Nephron progenitor cell (in vitro differentiated cells): ENCODE results near the gene STEAP2.

Source experiments
- DNase-seq: peaks from one replicate; pipeline ENCODE4 v3.0.0; 2021
- H3K27ac Mint-ChIP-seq: 2 replicates; pipeline ENCODE4 v1.8.0; 2021; ENCODE audit warnings: mild to moderate bottlenecking, moderate library complexity, mixed read lengths
- H3K27me3 Mint-ChIP-seq: 2 replicates; pipeline ENCODE4 v1.8.0; 2021; ENCODE audit warnings: mild to moderate bottlenecking, low read depth, mixed read lengths; ENCODE audit not compliant: poor library complexity
- H3K36me3 Mint-ChIP-seq: 2 replicates; pipeline ENCODE4 v1.8.0; 2021; ENCODE audit warnings: low read depth, mixed read lengths
- H3K4me1 Mint-ChIP-seq: 2 replicates; pipeline ENCODE4 v1.8.0; 2021; ENCODE audit warnings: mixed read lengths
- H3K4me3 Mint-ChIP-seq: 2 replicates; pipeline ENCODE4 v1.8.0; 2021; ENCODE audit warnings: mild to moderate bottlenecking, moderate library complexity, mixed read lengths
- H3K9me3 Mint-ChIP-seq: 2 replicates; pipeline ENCODE4 v1.8.0; 2021; ENCODE audit warnings: mild to moderate bottlenecking, moderate library complexity, mixed read lengths
- CTCF ChIP-seq: fragments of 200-600 bp; sonication (generic); IDR thresholded peaks from 2 replicates; pipeline ENCODE4 v1.5.0; 2021; ENCODE audit warnings: antibody characterized with exemption

STEAP2 gene

GRCh38 chr7:90231304-90231703 is 19.8 kb downstream of the STEAP2 start:
- H3K9me3 Mint-ChIP-seq: no peaks in the 10 kb centered on the region
- no peaks in the 10 kb centered on the region for H3K36me3 Mint-ChIP-seq
- no peaks in the 10 kb centered on the region for H3K27me3 Mint-ChIP-seq
- no peaks in the 10 kb centered on the region for H3K4me1 Mint-ChIP-seq
- no peak for TF ChIP-seq CTCF
- DNase-seq: no peak
- H3K4me3 Mint-ChIP-seq: no peak overlapping the region
- H3K27ac Mint-ChIP-seq: no peak overlapping the region

DNA sequence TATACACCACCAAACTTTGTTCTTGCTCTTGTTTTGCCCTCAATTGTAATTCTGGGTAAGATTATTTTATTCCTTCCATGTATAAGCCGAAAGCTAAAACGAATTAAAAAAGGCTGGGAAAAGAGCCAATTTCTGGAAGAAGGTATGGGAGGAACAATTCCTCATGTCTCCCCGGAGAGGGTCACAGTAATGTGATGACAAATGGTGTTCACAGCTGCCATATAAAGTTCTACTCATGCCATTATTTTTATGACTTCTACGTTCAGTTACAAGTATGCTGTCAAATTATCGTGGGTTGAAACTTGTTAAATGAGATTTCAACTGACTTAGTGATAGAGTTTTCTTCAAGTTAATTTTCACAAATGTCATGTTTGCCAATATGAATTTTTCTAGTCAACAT is 20.9 kb downstream of the STEAP2 start:
- no peaks in the 10 kb centered on the region for H3K27me3 Mint-ChIP-seq
- DNase-seq: no peak
- no peaks in the 10 kb centered on the region for H3K4me1 Mint-ChIP-seq
- H3K4me3 Mint-ChIP-seq: no peak overlapping the region
- H3K9me3 Mint-ChIP-seq: no peaks in the 10 kb centered on the region
- no peak for TF ChIP-seq CTCF
- H3K27ac Mint-ChIP-seq: no peak overlapping the region
- H3K36me3 Mint-ChIP-seq: no peaks in the 10 kb centered on the region

DNA sequence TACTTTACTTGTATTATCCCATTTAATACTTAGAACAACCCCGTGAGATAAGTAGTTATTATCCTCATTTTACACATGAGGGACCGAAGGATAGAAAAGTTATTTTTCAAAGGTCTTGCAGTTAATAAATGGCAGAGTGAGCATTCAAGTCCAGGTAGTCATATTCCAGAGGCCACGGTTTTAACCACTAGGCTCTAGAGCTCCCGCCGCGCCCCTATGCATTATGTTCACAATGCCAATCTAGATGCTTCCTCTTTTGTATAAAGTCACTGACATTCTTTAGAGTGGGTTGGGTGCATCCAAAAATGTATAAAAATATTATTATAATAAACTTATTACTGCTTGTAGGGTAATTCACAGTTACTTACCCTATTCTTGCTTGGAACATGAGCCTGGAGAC is 22.0 kb downstream of the STEAP2 start:
- no peak for TF ChIP-seq CTCF
- H3K27me3 Mint-ChIP-seq: no peaks in the 10 kb centered on the region

DNA sequence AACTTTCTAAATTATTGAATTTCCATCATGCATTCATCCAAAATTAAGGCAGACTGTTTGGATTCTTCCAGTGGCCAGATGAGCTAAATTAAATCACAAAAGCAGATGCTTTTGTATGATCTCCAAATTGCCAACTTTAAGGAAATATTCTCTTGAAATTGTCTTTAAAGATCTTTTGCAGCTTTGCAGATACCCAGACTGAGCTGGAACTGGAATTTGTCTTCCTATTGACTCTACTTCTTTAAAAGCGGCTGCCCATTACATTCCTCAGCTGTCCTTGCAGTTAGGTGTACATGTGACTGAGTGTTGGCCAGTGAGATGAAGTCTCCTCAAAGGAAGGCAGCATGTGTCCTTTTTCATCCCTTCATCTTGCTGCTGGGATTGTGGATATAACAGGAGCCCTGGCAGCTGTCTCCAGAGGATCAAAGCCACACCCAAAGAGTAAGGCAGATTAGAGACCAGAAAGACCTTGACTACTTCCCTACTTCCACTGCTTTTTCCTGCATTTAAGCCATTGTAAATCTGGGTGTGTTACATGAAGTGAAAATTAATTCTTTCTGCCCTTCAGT is 25.3 kb downstream of the STEAP2 start:
- no peak overlapping the region for H3K27ac Mint-ChIP-seq
- TF ChIP-seq CTCF: no peak
- no peaks in the 10 kb centered on the region for H3K27me3 Mint-ChIP-seq
- no peaks in the 10 kb centered on the region for H3K9me3 Mint-ChIP-seq
- H3K36me3 Mint-ChIP-seq: no peaks in the 10 kb centered on the region
- DNase-seq: no peak
- H3K4me3 Mint-ChIP-seq: no peak overlapping the region
- no peaks in the 10 kb centered on the region for H3K4me1 Mint-ChIP-seq

More for the DNA sequence above, 22.0 kb downstream of the STEAP2 start:
- Mint-ChIP-seq H3K27ac (no peak overlapping the region), H3K4me1 (no peaks in the 10 kb centered on the region), H3K9me3 (no peaks in the 10 kb centered on the region), H3K36me3 (no peaks in the 10 kb centered on the region), H3K4me3 (no peak overlapping the region)
- no peak for DNase-seq

GRCh38 chr7:90238022-90238421 is 26.5 kb downstream of the STEAP2 start:
- no peak overlapping the region for H3K27ac Mint-ChIP-seq
- DNase-seq: no peak
- TF ChIP-seq CTCF: no peak
- no peaks in the 10 kb centered on the region for H3K9me3 Mint-ChIP-seq
- H3K27me3 Mint-ChIP-seq: no peaks in the 10 kb centered on the region
- no peak overlapping the region for H3K4me3 Mint-ChIP-seq
- peaks cover 5% of the 10 kb centered on the region for H3K4me1 Mint-ChIP-seq
- H3K36me3 Mint-ChIP-seq: no peaks in the 10 kb centered on the region

DNA sequence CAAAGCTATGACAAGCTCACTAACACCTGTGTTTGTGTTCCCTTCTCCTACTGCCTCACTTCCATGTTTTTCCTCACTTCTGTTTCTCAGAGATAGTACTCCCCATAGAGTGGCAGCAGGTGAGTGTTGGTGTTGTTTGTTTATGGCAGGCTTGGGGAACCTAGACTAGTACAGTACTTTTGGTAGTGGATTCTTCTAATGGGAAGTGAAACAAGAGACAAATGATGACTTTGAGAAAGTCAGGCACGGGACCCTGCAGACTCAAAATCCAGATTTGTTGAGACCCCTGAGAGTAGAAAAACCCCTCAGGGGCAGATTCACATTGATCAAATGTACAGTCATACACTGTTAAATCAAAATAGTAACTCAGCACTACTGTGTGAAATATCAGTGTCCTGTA is 27.0 kb downstream of the STEAP2 start:
- no peaks in the 10 kb centered on the region for H3K9me3 Mint-ChIP-seq
- no peaks in the 10 kb centered on the region for H3K27me3 Mint-ChIP-seq
- no peak overlapping the region for H3K4me3 Mint-ChIP-seq
- DNase-seq: no peak
- TF ChIP-seq CTCF: no peak
- no peak overlapping the region for H3K27ac Mint-ChIP-seq
- H3K36me3 Mint-ChIP-seq: no peaks in the 10 kb centered on the region
- peaks cover 5% of the 10 kb centered on the region for H3K4me1 Mint-ChIP-seq
